GM12891 (cell line): ENCODE results near the gene FOXI2.

Experiments
- DNase-seq: peaks from one replicate; pipeline ENCODE4 v3.0.0; 2011; ENCODE audit warnings: low spot score; ENCODE audit not compliant: insufficient read length
- FAIRE-seq: peaks from 2 replicates; lab custom pipeline; 2011; peaks lifted over from hg19 to GRCh38; lab: Jason Lieb, UNC
- PAX5 ChIP-seq: IDR thresholded peaks from 2 replicates; pipeline ENCODE4 v1.6.1; 2011; ENCODE audit warnings: low read length, moderate library complexity, mild to moderate bottlenecking; ENCODE audit not compliant: insufficient read depth, severe bottlenecking
- POLR2A ChIP-seq: IDR thresholded peaks from 2 replicates; pipeline ENCODE4 v1.6.1; 2011; ENCODE audit warnings: low read depth, low read length, control low read depth
- POLR2AphosphoS5 ChIP-seq: IDR thresholded peaks from 2 replicates; pipeline ENCODE4 v1.6.1; 2011; ENCODE audit warnings: low read depth, low read length, control low read depth
- POU2F2 ChIP-seq: IDR thresholded peaks from 2 replicates; pipeline ENCODE4 v1.6.1; 2011; ENCODE audit warnings: low read depth, mild to moderate bottlenecking, control low read depth, low read length, moderate library complexity
- SPI1 ChIP-seq: IDR thresholded peaks from 2 replicates; pipeline ENCODE4 v1.6.1; 2011; ENCODE audit warnings: low read depth, low read length, control low read depth
- TAF1 ChIP-seq: IDR thresholded peaks from 2 replicates; pipeline ENCODE4 v1.6.1; 2011; ENCODE audit warnings: low read depth, low read length, control low read depth

Gene FOXI2

GRCh38 chr10:127738512-127739424, 1.8 kb downstream of the FOXI2 start:
- TF ChIP-seq TAF1 (no peak), POU2F2 (no peak), PAX5 (no peak), POLR2A (no peak), POLR2AphosphoS5 (no peak), SPI1 (no peak)
- FAIRE-seq (no peak), DNase-seq (no peak)

GRCh38 chr10:127739908-127740307, 2.9 kb downstream of the FOXI2 start:
- no peak for FAIRE-seq
- no peak for DNase-seq
- TF ChIP-seq POU2F2 (no peak), POLR2AphosphoS5 (no peak), TAF1 (no peak), POLR2A (no peak), SPI1 (no peak), PAX5 (no peak)

GRCh38 chr10:127740596-127740995, 3.6 kb downstream of the FOXI2 start:
- no peak for FAIRE-seq
- no peak for DNase-seq
- TF ChIP-seq POU2F2 (no peak), PAX5 (no peak), POLR2A (no peak), TAF1 (no peak), SPI1 (no peak), POLR2AphosphoS5 (no peak)

- no peak for FAIRE-seq
- TF ChIP-seq PAX5 (no peak), POU2F2 (no peak)
- no peak for DNase-seq
These were observed 6.2 kb downstream of the FOXI2 start for GRCh38 chr10:127743205-127743604.

GRCh38 chr10:127744956-127745355, 8.0 kb downstream of the FOXI2 start:
- FAIRE-seq (no peak), DNase-seq (no peak)
- TF ChIP-seq POLR2A = no peak
- no peak for TF ChIP-seq SPI1
- TF ChIP-seq TAF1 = no peak
- TF ChIP-seq PAX5 = no peak
- no peak for TF ChIP-seq POLR2AphosphoS5
- no peak for TF ChIP-seq POU2F2

- FAIRE-seq = no peak
- TF ChIP-seq POU2F2 = no peak
- no peak for TF ChIP-seq SPI1
- TF ChIP-seq POLR2A = no peak
- TF ChIP-seq PAX5 = no peak
- no peak for TF ChIP-seq POLR2AphosphoS5
- TF ChIP-seq TAF1 = no peak
These were observed 8.9 kb downstream of the FOXI2 start for GRCh38 chr10:127745861-127746260.

GRCh38 chr10:127755753-127756152, 18.8 kb downstream of the FOXI2 start:
- FAIRE-seq (no peak), DNase-seq (no peak)
- no peak for TF ChIP-seq POLR2AphosphoS5
- TF ChIP-seq PAX5 = no peak
- TF ChIP-seq POU2F2 = no peak
- no peak for TF ChIP-seq POLR2A
- no peak for TF ChIP-seq TAF1

More at GRCh38 chr10:127745861-127746260, 8.9 kb downstream of the FOXI2 start:
- DNase-seq = no peak

GRCh38 chr10:127756264-127756663, 19.3 kb downstream of the FOXI2 start:
- TF ChIP-seq POLR2AphosphoS5 (no peak), POU2F2 (no peak), TAF1 (no peak), POLR2A (no peak), PAX5 (no peak), SPI1 (no peak)
- DNase-seq = no peak
- no peak for FAIRE-seq

- no peak for TF ChIP-seq POLR2AphosphoS5
- no peak for TF ChIP-seq POLR2A
- no peak for TF ChIP-seq PAX5
- no peak for TF ChIP-seq TAF1
- no peak for TF ChIP-seq POU2F2
- no peak for TF ChIP-seq SPI1
These were observed 20.0 kb downstream of the FOXI2 start for GRCh38 chr10:127757033-127757432.

GRCh38 chr10:127759276-127759675, 22.3 kb downstream of the FOXI2 start:
- TF ChIP-seq SPI1 (no peak), POU2F2 (no peak), POLR2AphosphoS5 (no peak), TAF1 (no peak), POLR2A (no peak), PAX5 (no peak)
- DNase-seq (no peak), FAIRE-seq (no peak)

More at GRCh38 chr10:127757033-127757432, 20.0 kb downstream of the FOXI2 start:
- DNase-seq (no peak), FAIRE-seq (no peak)
